Sigmoid colon (tissue), 7 donors: ENCODE data around the gene UNC93B1. TPM values are rescaled to one million over a fixed set of nuclear protein-coding genes. Genes with fewer than 3 reads are reported as not detected.

Source experiments
- DNase-seq: peaks from one replicate; pipeline ENCODE4 v3.0.0-alpha.2; 2019
- H3K27ac ChIP-seq, 4 donors: fragments of 200-600 bp; sonication (generic); one replicate each; pipeline ENCODE4 v1.5.1; 2016 to 2019; ENCODE audit warnings: mild to moderate bottlenecking in 1 of 4
- H3K27me3 ChIP-seq, 3 donors: fragments of 200-600 bp; sonication (generic); one replicate each; pipeline ENCODE4 v1.5.1; 2019; ENCODE audit warnings: mild to moderate bottlenecking in 1 of 3
- H3K36me3 ChIP-seq, 4 donors: fragments of 200-600 bp; sonication (generic); one replicate each; pipeline ENCODE4 v1.5.1; 2016 to 2019
- H3K4me1 ChIP-seq, 4 donors: fragments of 200-600 bp; sonication (generic); one replicate each; pipeline ENCODE4 v1.5.1; 2017 to 2019
- H3K4me3 ChIP-seq, 4 donors: fragments of 200-600 bp; sonication (generic); one replicate each; pipeline ENCODE4 v1.5.1; 2017 to 2019; ENCODE audit warnings: mild to moderate bottlenecking in 2 of 4, moderate library complexity in 1 of 4
- H3K9me3 ChIP-seq, 4 donors: fragments of 200-600 bp in 3 of 4; sonication (generic) in 3 of 4; one replicate each; pipeline versions ENCODE4 v1.5.1 to v1.6.1; 2013 to 2019
- EP300 ChIP-seq, 4 donors: sonication (generic); formaldehyde crosslinking; IDR thresholded peaks; one replicate each; pipeline ENCODE4 v1.6.1; 2017; ENCODE audit warnings: antibody characterized with exemption in 4 of 4
- POLR2A ChIP-seq, 2 donors: fragments of 450-650 bp; IDR thresholded peaks; one replicate each; pipeline ENCODE4 v1.6.1; 2016; ENCODE audit warnings: antibody characterized with exemption in 2 of 2, mild to moderate bottlenecking in 2 of 2, moderate library complexity in 2 of 2
- POLR2AphosphoS5 ChIP-seq, 4 donors: sonication (generic); formaldehyde crosslinking; IDR thresholded peaks; one replicate each; pipeline ENCODE4 v1.6.1; 2017; ENCODE audit warnings: antibody characterized with exemption in 4 of 4
- WGBS, 2 donors: extraction: QIAGEN DNeasy Blood & Tissue Kit; methylation state at CpG; one replicate each; pipeline ENCODE4 v1.1.7; 2013; 5-methylcytosine and 5-hydroxymethylcytosine counted together
- intact Hi-C: fragments of 100-400 bp; cut with DNase I; formaldehyde crosslinking; loops from one replicate; pipeline ENCODE4 v1.15.1; 2023
- polyA plus RNA-seq, 3 donors: library from polyadenylated mRNA; stranded (reverse); fragments of 200-250 nt; gene quantifications; one replicate each; pipeline ENCODE4 v1.2.3, GENCODE V29; 2013
- total RNA-seq, 4 donors: library from RNA; depleted of rRNA; stranded (reverse); fragments of >200 nt; gene quantifications; one replicate each; pipeline ENCODE4 v1.1.0, GENCODE V29; 2016
- TF ChIP-seq, protein P1 (sequence below), 4 experiments: fragments of 450-650 bp in 3 of 4; fragments of 200-600 bp in 1 of 4; IDR thresholded peaks; one replicate each; pipeline ENCODE4 v1.5.1; 2016 to 2019; ENCODE audit warnings: antibody characterized with exemption in 4 of 4, mild to moderate bottlenecking in 3 of 4, moderate library complexity in 2 of 4
- donor health status: healthy with polysubstance abuse.
- donor health status: Bipolar disorder and iron deficiency.
- donor health status: healthy.

UNC93B1 gene
- total and polyA plus RNA-seq, 7 donors: 11.4 to 52.7 (median 25.0) TPM

DNA sequence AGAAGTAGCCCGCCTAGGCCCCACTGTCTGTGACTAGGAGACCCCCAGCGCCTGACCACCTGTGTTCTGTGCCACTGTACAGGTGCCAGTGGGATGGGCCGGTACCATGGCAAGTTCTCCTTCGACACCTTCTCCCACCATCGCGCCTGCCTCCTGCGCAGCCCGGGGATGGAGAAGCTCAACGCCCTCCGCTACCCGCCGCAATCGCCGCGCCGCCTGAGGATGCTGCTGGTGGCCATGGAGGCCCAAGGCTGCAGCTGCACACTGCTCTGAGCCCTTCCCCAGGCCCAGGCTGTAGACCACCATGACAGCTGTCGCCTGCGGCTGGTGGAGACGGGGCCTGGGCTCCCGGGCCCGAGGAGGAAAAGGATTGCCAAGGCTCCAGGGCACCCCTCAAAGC lies 23.8 kb upstream of the UNC93B1 start:
- Histone ChIP-seq H3K36me3 (peaks cover 0 to 18% (median 4%) of the 10 kb centered on the region in 4 donors), H3K9me3 (peaks cover 0 to 4% (median 0%) of the 10 kb centered on the region in 4 donors), H3K27me3 (no peaks in the 10 kb centered on the region), H3K27ac (no peak overlapping the region), H3K4me1 (peaks cover 0 to 29% (median 23%) of the 10 kb centered on the region in 4 donors), H3K4me3 (no peak overlapping the region)
- intact Hi-C loops: no loop called here
- 95 to 97% methylated on average over 21 of the region's 21 CpGs for WGBS, 2 donors
- no peak for DNase-seq
- no peak for TF ChIP-seq POLR2A (IDR thresholded peaks at IDR 0.05)
- TF ChIP-seq EP300 (IDR thresholded peaks at IDR 0.05): no peak
- TF ChIP-seq POLR2AphosphoS5 (IDR thresholded peaks at IDR 0.05): no peak
- TF ChIP-seq, protein P1, sequence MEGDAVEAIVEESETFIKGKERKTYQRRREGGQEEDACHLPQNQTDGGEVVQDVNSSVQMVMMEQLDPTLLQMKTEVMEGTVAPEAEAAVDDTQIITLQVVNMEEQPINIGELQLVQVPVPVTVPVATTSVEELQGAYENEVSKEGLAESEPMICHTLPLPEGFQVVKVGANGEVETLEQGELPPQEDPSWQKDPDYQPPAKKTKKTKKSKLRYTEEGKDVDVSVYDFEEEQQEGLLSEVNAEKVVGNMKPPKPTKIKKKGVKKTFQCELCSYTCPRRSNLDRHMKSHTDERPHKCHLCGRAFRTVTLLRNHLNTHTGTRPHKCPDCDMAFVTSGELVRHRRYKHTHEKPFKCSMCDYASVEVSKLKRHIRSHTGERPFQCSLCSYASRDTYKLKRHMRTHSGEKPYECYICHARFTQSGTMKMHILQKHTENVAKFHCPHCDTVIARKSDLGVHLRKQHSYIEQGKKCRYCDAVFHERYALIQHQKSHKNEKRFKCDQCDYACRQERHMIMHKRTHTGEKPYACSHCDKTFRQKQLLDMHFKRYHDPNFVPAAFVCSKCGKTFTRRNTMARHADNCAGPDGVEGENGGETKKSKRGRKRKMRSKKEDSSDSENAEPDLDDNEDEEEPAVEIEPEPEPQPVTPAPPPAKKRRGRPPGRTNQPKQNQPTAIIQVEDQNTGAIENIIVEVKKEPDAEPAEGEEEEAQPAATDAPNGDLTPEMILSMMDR (IDR thresholded peaks at IDR 0.05): no peak

DNA sequence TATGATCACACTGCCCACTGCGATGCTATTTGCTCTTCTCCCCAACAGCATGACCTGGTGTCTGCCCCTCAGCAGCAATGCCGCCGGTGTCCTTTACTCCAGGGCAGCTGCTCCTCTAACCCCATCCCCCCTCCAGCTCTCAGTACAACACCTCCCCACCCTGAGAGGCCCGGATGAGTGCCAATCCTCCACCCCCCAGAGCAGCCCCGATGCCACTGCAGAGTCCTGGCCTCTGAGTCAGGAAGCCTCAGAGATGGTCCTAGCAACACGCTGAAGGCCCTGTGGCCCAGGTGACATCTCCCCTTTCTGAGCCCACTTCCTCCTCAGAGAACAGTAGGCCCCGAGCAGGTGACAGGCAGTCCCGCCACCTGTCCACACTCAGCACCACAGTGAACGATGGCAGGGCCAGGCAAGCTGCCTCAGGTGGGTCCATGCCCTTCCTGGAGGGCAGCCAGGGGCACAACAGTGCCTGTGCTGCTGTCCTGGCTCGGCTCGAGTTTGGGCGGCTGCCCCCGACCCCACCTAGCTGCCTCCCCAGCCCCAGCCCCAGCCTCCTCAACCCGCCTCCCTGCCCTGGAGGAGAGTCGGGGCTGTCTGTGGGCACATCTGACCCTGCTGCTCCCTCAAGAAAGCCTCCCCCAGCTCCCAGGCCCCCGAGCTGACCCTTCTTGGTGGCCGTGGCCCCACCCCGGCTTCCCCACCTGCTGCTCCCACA lies 22.7 kb upstream of the UNC93B1 start:
- H3K4me1 ChIP-seq: peaks cover 0 to 18% (median 12%) of the 10 kb centered on the region in 4 donors
- no peaks in the 10 kb centered on the region for H3K27me3 ChIP-seq
- H3K27ac ChIP-seq: no peak overlapping the region
- H3K4me3 ChIP-seq: no peak overlapping the region
- TF ChIP-seq POLR2AphosphoS5 (IDR thresholded peaks at IDR 0.05) (no peak), POLR2A (IDR thresholded peaks at IDR 0.05) (no peak), EP300 (IDR thresholded peaks at IDR 0.05) (no peak)
- TF ChIP-seq, protein P1 (IDR thresholded peaks at IDR 0.05): no peak
- H3K9me3 ChIP-seq: peaks cover 0 to 4% (median 0%) of the 10 kb centered on the region in 4 donors
- no peak for DNase-seq
- intact Hi-C loops: no loop called here
- 85 to 89% methylated on average over 18 of the region's 18 CpGs for WGBS, 2 donors
- peaks cover 0 to 20% (median 4%) of the 10 kb centered on the region in 4 donors for H3K36me3 ChIP-seq

DNA sequence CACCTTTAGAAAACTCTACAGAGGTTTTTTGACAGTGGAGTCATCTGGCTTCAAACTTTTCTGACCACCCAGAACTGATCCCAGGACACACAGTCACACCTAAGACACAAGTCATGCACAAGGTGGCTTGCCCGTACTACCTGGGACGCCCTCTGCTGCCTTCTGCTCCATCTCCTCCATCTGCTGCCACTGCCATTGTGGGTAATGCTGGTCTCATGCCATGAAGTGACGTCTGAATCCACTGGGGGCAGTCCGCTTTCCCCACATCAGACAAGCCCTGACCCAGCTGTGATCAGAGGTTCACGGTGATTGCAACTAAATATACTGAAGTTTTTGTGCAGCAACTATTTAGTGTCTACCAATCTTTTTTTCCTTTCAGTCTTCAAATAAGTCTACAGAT lies 21.1 kb upstream of the UNC93B1 start:
- WGBS, 2 donors: 76 to 88% methylated on average over 5 of the region's 5 CpGs
- intact Hi-C loops: no loop called here

DNA sequence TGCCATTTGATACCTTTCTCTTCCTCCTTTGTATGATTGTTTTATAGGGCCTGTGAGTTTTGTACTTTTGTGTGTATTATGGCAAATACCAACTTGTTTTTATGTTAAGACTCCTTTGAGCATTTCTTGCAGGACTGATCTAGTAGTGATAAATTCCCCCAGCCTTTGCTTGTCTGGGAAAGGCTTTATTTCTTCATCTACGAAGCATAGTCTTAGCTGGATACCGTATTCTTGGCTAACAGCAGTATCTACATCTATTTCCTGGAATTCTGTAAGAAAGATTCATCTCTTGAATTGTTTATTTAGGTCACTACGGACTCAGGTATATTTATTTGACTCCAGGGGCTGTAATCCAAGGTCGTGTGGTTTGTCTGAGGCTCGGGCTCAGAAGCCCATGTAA lies 20.6 kb upstream of the UNC93B1 start:
- TF ChIP-seq, protein P1 (IDR thresholded peaks at IDR 0.05): no peak
- no peak for TF ChIP-seq POLR2A (IDR thresholded peaks at IDR 0.05)
- no peak for TF ChIP-seq POLR2AphosphoS5 (IDR thresholded peaks at IDR 0.05)
- TF ChIP-seq EP300 (IDR thresholded peaks at IDR 0.05): no peak
- Histone ChIP-seq H3K4me1 (peaks cover 0 to 8% (median 3%) of the 10 kb centered on the region in 4 donors), H3K27me3 (no peaks in the 10 kb centered on the region), H3K27ac (no peak overlapping the region), H3K9me3 (peaks cover 0 to 4% (median 0%) of the 10 kb centered on the region in 4 donors), H3K4me3 (no peak overlapping the region), H3K36me3 (peaks cover 0 to 20% (median 4%) of the 10 kb centered on the region in 4 donors)
- 91% methylated on average over 5 of the region's 5 CpGs for WGBS, 2 donors
- intact Hi-C loops: no loop called here
- no peak for DNase-seq

More for the DNA sequence above, 21.1 kb upstream of the UNC93B1 start:
- no peak for DNase-seq
- H3K9me3 ChIP-seq: peaks cover 0 to 4% (median 0%) of the 10 kb centered on the region in 4 donors
- H3K36me3 ChIP-seq: peaks cover 0 to 20% (median 4%) of the 10 kb centered on the region in 4 donors
- TF ChIP-seq, protein P1 (IDR thresholded peaks at IDR 0.05): no peak
- no peak for TF ChIP-seq POLR2A (IDR thresholded peaks at IDR 0.05)
- peaks cover 0 to 11% (median 7%) of the 10 kb centered on the region in 4 donors for H3K4me1 ChIP-seq
- H3K27me3 ChIP-seq: no peaks in the 10 kb centered on the region
- H3K27ac ChIP-seq: no peak overlapping the region
- no peak overlapping the region for H3K4me3 ChIP-seq
